SIG-M5 treated with dmso at 0.1 percent for 504 hours (cell line): Measurements from ENCODE around the gene ELMO1.

ENCODE experiments used
- DNase-seq: peaks from one replicate; lab custom pipeline; 2025; ENCODE audit not compliant: unreplicated experiment; lab: John Stamatoyannopoulos, UW

Gene ELMO1

GRCh38 chr7:37198041-37198905, 250.4 kb downstream of the ELMO1 start:
- DNase-seq = no peak

- DNase-seq = no peak
Measured at GRCh38 chr7:37197108-37197507, 251.6 kb downstream of the ELMO1 start.

GRCh38 chr7:37196676-37197075, 252.0 kb downstream of the ELMO1 start:
- DNase-seq = no peak

- DNase-seq = no peak
Measured at GRCh38 chr7:37195388-37195787, 253.3 kb downstream of the ELMO1 start.

- no peak for DNase-seq
Measured at GRCh38 chr7:37194943-37195342, 253.7 kb downstream of the ELMO1 start.

GRCh38 chr7:37193775-37194135, 254.9 kb downstream of the ELMO1 start:
- no peak for DNase-seq

- DNase-seq = no peak
Measured at GRCh38 chr7:37193087-37193774, 255.4 kb downstream of the ELMO1 start.

GRCh38 chr7:37191797-37192196, 256.9 kb downstream of the ELMO1 start:
- DNase-seq = no peak

- no peak for DNase-seq
Measured at GRCh38 chr7:37187179-37187578, 261.5 kb downstream of the ELMO1 start.

- no peak for DNase-seq
Measured at GRCh38 chr7:37186753-37187152, 261.9 kb downstream of the ELMO1 start.

- no peak for DNase-seq
Measured at GRCh38 chr7:37181550-37181932, 267.1 kb downstream of the ELMO1 start.

- no peak for DNase-seq
Measured at GRCh38 chr7:37180828-37181549, 267.7 kb downstream of the ELMO1 start.

GRCh38 chr7:37176079-37176478, 272.6 kb downstream of the ELMO1 start:
- DNase-seq = no peak

- DNase-seq = no peak
Measured at GRCh38 chr7:37174460-37174859, 274.2 kb downstream of the ELMO1 start.

- DNase-seq = no peak
Measured at GRCh38 chr7:37173670-37174069, 275.0 kb downstream of the ELMO1 start.

- no peak for DNase-seq
Measured at GRCh38 chr7:37162106-37162505, 286.6 kb downstream of the ELMO1 start.

- DNase-seq = no peak
Measured at GRCh38 chr7:37160656-37161055, 288.0 kb downstream of the ELMO1 start.

- DNase-seq = no peak
Measured at GRCh38 chr7:37153376-37153775, 295.3 kb downstream of the ELMO1 start.

GRCh38 chr7:37151741-37152413, 296.8 kb downstream of the ELMO1 start:
- no peak for DNase-seq

- DNase-seq = no peak
Measured at GRCh38 chr7:37150856-37151255, 297.8 kb downstream of the ELMO1 start.

- no peak for DNase-seq
Measured at GRCh38 chr7:37150180-37150579, 298.5 kb downstream of the ELMO1 start.
